K562 (cell line): Measurements from ENCODE around the gene C19orf67. TPM values are rescaled to one million over a fixed set of nuclear protein-coding genes. Genes with fewer than 3 reads are reported as not detected.

ENCODE experiments used
- CC2D1A ChIP-seq: fragments of 450-650 bp; IDR thresholded peaks from 2 replicates; pipeline ENCODE4 v1.6.1; 2017; ENCODE audit warnings: mild to moderate bottlenecking
- ETS2 ChIP-seq: IDR thresholded peaks from 2 replicates; pipeline ENCODE4 v1.6.1; 2016; ENCODE audit warnings: borderline replicate concordance, missing genetic modification characterization, mild to moderate bottlenecking, moderate library complexity, missing compliant biosample characterization; ENCODE audit not compliant: poor library complexity, severe bottlenecking
- EZH2 ChIP-seq: IDR thresholded peaks from 2 replicates; pipeline ENCODE4 v1.6.1; 2012; ENCODE audit warnings: low read depth, mild to moderate bottlenecking, inconsistent platforms, low read length, borderline replicate concordance
- FOXJ2 ChIP-seq: fragments of 200-800 bp; sonication (Bioruptor generic); IDR thresholded peaks from 2 replicates; pipeline ENCODE4 v1.6.1; 2016; ENCODE audit warnings: missing genetic modification characterization, missing compliant biosample characterization
- HCFC1 ChIP-seq: IDR thresholded peaks from 2 replicates; pipeline ENCODE4 v1.6.1; 2012; ENCODE audit warnings: low read depth, low read length, improper control_type of control experiment
- HDAC3 ChIP-seq: fragments of 450-650 bp; IDR thresholded peaks from 2 replicates; pipeline ENCODE4 v1.6.1; 2018; ENCODE audit warnings: borderline replicate concordance, mild to moderate bottlenecking, moderate library complexity; ENCODE audit not compliant: partially characterized antibody
- NBN ChIP-seq: fragments of 450-650 bp; IDR thresholded peaks from 2 replicates; pipeline ENCODE4 v1.6.1; 2016; ENCODE audit warnings: low read depth, mild to moderate bottlenecking
- NFRKB ChIP-seq: fragments of 450-650 bp; IDR thresholded peaks from 2 replicates; pipeline ENCODE4 v1.6.1; 2016; ENCODE audit warnings: low read depth
- NR3C1 ChIP-seq: sonication (generic); formaldehyde crosslinking; IDR thresholded peaks from 2 replicates; pipeline ENCODE4 v1.8.1; 2022; ENCODE audit warnings: missing genetic modification reagents
- NR4A1 ChIP-seq, 2 experiments: fragments of 250-450 bp in 1 of 2; fragments of 450-650 bp in 1 of 2; sonication (Bioruptor Pico) in 1 of 2; IDR thresholded peaks; 2 replicates each; pipeline versions ENCODE4 v1.4.0 to v1.6.1; 2016 to 2020; ENCODE audit warnings: mild to moderate bottlenecking in 2 of 2, missing compliant biosample characterization in 1 of 2, missing genetic modification characterization in 1 of 2, moderate library complexity in 1 of 2
- PRMT5 ChIP-seq: sonication (generic); formaldehyde crosslinking; IDR thresholded peaks from 2 replicates; pipeline ENCODE4 v1.5.0; 2020; ENCODE audit warnings: missing genetic modification reagents
- RBFOX2 ChIP-seq: fragments of 200-400 bp; formaldehyde crosslinking; IDR thresholded peaks from 2 replicates; pipeline ENCODE4 v1.6.1; 2017; ENCODE audit warnings: low read depth, mild to moderate bottlenecking, low read length, moderate library complexity
- RFX7 ChIP-seq: fragments of 250-450 bp; sonication (Bioruptor Pico); IDR thresholded peaks from 2 replicates; pipeline ENCODE4 v1.5.1; 2021; ENCODE audit warnings: mild to moderate bottlenecking
- RUNX1 ChIP-seq: sonication (generic); IDR thresholded peaks from 2 replicates; pipeline ENCODE4 v1.6.1; 2016; ENCODE audit warnings: antibody characterized with exemption, low read depth
- SMARCE1 ChIP-seq: fragments of 450-650 bp; IDR thresholded peaks from 2 replicates; pipeline ENCODE4 v1.7.1; 2016; ENCODE audit warnings: mild to moderate bottlenecking
- TARDBP ChIP-seq: fragments of 450-650 bp; IDR thresholded peaks from 2 replicates; pipeline ENCODE4 v1.6.1; 2016
- ZNF407 ChIP-seq: fragments of 450-650 bp; IDR thresholded peaks from 2 replicates; pipeline ENCODE4 v1.6.1; 2016; ENCODE audit warnings: low read depth
- ZNF695 ChIP-seq: fragments of 450-650 bp; formaldehyde crosslinking; IDR thresholded peaks from 2 replicates; pipeline ENCODE4 v1.4.0; 2020; ENCODE audit warnings: mild to moderate bottlenecking, moderate library complexity
- polyA plus RNA-seq, 8 experiments: library from polyadenylated mRNA; depleted of rRNA in 4 of 8; stranded (reverse) in 5 of 8; unstranded in 3 of 8; fragments of >200 nt; fragmentation: Nextera tagmentation in 2 of 8; fragmentation: Illumina TruSeq in 1 of 8; extraction: Ambion mirVana in 2 of 8; extraction: Trizol in 1 of 8; gene quantifications; 2 replicates each; pipeline versions ENCODE4 v1.2.1 to v1.2.3, GENCODE V29; 2011 to 2014; ENCODE audit warnings: inconsistent platforms in 1 of 8, missing spikeins in 1 of 8
- total RNA-seq, 7 experiments: library from RNA; depleted of rRNA in 6 of 7; stranded (reverse); fragments of >200 nt in 6 of 7; fragmentation: Illumina TruSeq in 2 of 7; extraction: Trizol in 2 of 7; gene quantifications; 2 replicates each; pipeline versions ENCODE4 v1.2.1 to v1.2.3, GENCODE V29; 2011 to 2021; ENCODE audit warnings: low replicate concordance in 1 of 7
- TF ChIP-seq, protein P1 (sequence below): fragments of 450-650 bp; conservative IDR thresholded peaks from 2 replicates; pipeline ENCODE4 v1.6.1; 2016; ENCODE audit warnings: missing genetic modification characterization, low read depth, mild to moderate bottlenecking, missing compliant biosample characterization, moderate library complexity

C19orf67 gene
- total and polyA plus RNA-seq, 9 of the 15 experiments (the other 6 are each of a cell fraction or from before 2014, with no cell fraction given), result 0.29 to 1.8 (median 0.51) TPM; not detected in 3

DNA sequence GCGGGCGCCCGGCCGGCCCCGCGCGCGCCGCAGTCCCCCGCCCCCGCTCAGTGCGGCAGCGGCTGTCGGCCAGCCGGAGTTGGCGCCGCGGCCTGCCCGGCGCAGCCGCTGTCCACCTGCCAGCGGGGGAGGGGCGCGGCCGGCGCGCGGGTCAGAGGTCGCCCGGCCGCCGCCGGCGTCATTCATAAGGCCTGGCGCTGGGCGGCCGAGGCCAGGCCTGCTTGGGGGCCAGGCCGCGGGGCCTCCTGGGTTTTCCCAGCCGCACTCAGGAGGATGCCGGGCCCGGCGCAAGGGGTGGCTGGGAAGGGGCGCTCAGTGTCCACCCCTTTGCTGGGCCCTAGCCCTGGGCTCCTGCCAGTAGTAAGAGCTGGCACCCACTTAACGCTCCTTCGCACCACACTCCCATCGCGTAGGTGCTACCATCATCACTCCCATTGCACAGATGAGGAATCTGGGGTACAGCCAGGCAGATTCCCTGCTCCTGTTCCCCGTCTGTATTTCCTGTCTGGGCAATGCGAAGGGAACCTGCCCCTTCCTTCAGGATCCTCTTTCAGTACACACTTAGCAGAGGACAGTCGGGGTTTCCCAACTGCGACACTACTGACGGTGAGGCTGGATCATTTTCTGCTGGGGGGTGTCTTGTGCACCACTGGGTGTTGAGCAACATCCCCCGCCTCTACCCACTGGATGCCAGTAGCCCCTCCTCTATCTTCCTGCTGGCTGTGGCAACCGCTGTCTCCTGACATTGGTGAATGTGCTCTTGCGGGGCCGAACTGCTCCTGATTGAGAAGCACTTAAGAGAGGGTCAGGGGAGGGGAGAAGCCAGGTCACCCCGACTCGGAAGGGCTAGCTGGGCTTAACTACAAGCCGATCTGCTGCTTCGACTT is 32.8 kb upstream of the C19orf67 start (continued):
- TF ChIP-seq RBFOX2 (peak; percentile 70), FOXJ2 (tag) (no peak), NR4A1 (CRISPR knock-in tag; IDR thresholded peaks at IDR 0.05) (no peak), NR4A1 (tag; IDR thresholded peaks at IDR 0.05) (peak; percentile 50; the same call in 1 of the 2 replicates), RFX7 (CRISPR knock-in tag) (no peak), NR3C1 (CRISPR knock-in tag) (no peak), ZNF695 (CRISPR knock-in tag) (0 out of 2 replicates have a peak, but pooled peaks have one; percentile 15), HDAC3 (no peak), RUNX1 (0 out of 2 replicates have a peak, but pooled peaks have one; percentile 53), PRMT5 (CRISPR knock-in tag) (no peak), NBN (no peak), NFRKB (no peak), CC2D1A (no peak), ETS2 (tag) (no peak), HCFC1 (peak; percentile 23; the same call in 1 of the 2 replicates), SMARCE1 (no peak), ZNF407 (no peak), EZH2 (no peak), TARDBP (no peak)
- TF ChIP-seq, protein P1, sequence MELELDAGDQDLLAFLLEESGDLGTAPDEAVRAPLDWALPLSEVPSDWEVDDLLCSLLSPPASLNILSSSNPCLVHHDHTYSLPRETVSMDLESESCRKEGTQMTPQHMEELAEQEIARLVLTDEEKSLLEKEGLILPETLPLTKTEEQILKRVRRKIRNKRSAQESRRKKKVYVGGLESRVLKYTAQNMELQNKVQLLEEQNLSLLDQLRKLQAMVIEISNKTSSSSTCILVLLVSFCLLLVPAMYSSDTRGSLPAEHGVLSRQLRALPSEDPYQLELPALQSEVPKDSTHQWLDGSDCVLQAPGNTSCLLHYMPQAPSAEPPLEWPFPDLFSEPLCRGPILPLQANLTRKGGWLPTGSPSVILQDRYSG (tag), result peak; percentile 62
